ENCODE measurements around the gene KCTD21.

DNA sequence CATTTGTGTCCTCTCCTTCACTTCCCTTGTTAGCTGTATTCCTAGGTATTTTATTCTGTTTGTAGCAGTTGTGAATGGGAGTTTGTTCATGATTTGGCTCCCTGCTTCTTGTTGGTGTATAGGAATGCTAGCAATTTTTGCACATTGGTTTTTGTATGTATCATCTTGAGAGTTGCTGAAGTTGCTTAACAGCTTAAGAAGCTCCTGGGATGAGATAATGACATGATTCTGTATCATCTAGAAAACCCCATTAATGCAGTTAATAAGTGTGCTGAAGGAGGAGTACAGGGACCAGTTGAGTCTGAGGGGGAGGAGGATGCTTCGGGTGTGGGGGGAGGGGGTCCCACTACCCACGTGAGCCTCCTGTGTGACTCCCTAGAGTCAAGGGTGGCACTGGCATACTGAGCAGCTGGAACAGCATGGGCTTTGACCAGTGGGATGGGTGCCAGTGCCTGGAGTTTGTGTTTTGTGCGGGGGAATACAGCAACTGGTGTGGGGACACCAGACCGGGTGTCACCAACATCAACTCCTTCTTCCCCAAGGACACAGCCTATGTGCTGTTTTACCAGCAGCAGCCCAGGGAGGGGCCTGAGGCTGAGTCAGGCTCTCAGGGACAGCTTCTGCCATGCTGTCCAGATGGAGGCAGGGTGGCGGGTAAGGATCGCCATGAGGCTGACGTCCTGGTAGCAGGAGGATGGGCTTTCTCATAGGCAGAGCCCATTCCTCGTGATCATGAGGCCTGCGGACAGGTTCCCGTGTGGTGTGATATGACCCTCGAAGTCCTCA is 24.4 kb upstream of the KCTD21 start:
- TF ChIP-seq POLR2AphosphoS5 (IDR thresholded peaks at IDR 0.05; ENCODE audit: borderline replicate concordance, low read depth, low read length) (no peak), EZH2 (IDR thresholded peaks at IDR 0.05) (no peak), FOXP2 (optimal IDR thresholded peaks at IDR 0.05; ENCODE audit: control extremely low read depth, extremely low read length, insufficient read depth) (no peak)
